Peyer's patch (tissue), 4 donors: ENCODE results near the gene OTUD3.

Source experiments
- POLR2A ChIP-seq, 2 donors: fragments of 450-650 bp; IDR thresholded peaks; one replicate each; pipeline ENCODE4 v1.5.1; 2017; ENCODE audit warnings: antibody characterized with exemption in 2 of 2, mild to moderate bottlenecking in 2 of 2, moderate library complexity in 2 of 2
- TF ChIP-seq, protein P1 (sequence below), 6 experiments: fragments of 450-650 bp in 4 of 6; fragments of 200-600 bp in 2 of 6; sonication (generic) in 1 of 6; IDR thresholded peaks; one replicate each; pipeline ENCODE4 v1.5.1; 2017 to 2019; ENCODE audit warnings: antibody characterized with exemption in 6 of 6, mild to moderate bottlenecking in 3 of 6, moderate library complexity in 1 of 6

DNA sequence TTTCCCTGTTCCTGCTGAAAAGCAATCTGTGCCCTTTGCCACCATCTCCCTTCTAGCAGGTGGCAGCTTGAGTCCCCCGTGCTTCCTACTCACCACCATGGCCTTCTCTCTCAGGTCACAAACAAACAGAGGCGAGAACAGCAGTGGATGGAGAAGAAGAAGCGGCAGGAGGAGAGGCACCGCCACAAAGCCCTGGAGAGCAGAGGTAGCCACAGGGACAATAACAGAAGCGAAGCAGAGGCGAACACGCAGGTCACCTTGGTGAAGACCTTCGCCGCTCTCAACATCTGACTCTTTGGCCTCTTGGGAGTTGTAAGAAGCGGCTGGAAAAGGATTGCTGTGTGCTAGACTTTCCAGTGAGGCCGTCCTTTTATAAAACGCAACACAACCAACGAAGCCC lies 25.3 kb downstream of the OTUD3 start:
- TF ChIP-seq, protein P1, sequence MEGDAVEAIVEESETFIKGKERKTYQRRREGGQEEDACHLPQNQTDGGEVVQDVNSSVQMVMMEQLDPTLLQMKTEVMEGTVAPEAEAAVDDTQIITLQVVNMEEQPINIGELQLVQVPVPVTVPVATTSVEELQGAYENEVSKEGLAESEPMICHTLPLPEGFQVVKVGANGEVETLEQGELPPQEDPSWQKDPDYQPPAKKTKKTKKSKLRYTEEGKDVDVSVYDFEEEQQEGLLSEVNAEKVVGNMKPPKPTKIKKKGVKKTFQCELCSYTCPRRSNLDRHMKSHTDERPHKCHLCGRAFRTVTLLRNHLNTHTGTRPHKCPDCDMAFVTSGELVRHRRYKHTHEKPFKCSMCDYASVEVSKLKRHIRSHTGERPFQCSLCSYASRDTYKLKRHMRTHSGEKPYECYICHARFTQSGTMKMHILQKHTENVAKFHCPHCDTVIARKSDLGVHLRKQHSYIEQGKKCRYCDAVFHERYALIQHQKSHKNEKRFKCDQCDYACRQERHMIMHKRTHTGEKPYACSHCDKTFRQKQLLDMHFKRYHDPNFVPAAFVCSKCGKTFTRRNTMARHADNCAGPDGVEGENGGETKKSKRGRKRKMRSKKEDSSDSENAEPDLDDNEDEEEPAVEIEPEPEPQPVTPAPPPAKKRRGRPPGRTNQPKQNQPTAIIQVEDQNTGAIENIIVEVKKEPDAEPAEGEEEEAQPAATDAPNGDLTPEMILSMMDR (IDR thresholded peaks at IDR 0.05) = no peak
- no peak for TF ChIP-seq POLR2A (IDR thresholded peaks at IDR 0.05)
